SKM-1 (cell line): ENCODE measurements around the gene POLR2C.

Experiments used
- DNase-seq: peaks from one replicate; lab custom pipeline; 2025; ENCODE audit not compliant: unreplicated experiment; lab: John Stamatoyannopoulos, UW

Gene POLR2C

GRCh38 chr16:57500578-57501111 lies 38.2 kb downstream of the POLR2C start:
- DNase-seq, result no peak

GRCh38 chr16:57501492-57501891 lies 39.0 kb downstream of the POLR2C start:
- DNase-seq, result no peak

DNA sequence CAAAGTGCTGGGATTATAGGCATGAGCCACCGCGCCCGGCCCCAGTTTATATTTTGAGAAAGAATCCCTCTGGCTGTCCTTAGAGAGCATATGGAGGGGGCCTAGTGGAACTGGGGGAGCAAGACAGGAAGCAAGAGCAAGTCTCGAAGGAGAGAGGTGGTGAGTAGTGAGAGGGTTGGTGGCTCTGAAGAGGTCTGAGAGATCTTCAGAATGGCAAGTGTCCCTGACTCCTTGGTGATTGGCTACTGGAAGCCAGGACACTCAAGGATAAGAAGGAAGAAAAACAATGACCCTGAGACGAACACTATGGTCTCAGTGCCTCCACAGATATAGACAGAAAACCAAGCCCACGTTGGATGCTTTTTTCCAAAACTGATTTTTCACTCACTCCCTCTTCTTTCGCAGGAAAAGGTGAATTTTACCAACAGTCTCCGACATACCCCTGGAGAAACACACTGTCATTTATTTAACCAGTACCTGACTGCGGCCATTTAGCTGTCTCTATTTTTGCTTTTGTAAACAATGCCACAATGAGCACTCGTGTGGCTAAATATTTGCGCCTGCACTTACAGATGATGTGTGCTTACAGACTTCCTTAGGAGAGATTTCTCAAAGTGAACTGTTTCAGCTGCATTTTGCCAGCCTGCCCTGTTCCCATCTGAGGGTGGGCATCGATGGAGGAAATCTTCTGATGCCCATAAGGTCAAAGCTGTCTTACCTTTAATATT lies 39.7 kb downstream of the POLR2C start:
- DNase-seq, result no peak

- DNase-seq, result no peak
Observed at GRCh38 chr16:57503366-57503765, 40.9 kb downstream of the POLR2C start.

GRCh38 chr16:57504001-57504400 lies 41.5 kb downstream of the POLR2C start:
- no peak for DNase-seq

- DNase-seq, result no peak
Observed at GRCh38 chr16:57504491-57504890, 42.0 kb downstream of the POLR2C start.

DNA sequence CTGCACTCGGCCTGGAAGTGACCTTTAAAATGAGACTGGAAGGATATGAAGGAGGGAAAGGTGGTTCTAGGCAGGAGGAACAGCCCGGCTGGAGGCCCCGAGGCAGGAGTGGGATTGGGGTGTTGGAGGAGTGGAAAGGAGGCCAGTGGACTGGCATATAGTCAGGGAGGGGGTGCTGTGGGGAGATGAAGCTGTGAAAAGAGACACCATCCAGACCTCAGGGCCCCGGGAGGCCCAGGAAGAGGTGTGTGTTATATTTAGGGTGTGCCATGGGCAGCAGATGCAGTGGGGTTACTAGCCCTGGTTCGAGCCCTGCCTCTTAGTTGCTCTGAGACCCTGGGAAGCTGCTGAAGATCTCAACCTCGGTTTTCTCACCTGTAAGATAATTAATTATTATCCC lies 42.7 kb downstream of the POLR2C start:
- no peak for DNase-seq

DNA sequence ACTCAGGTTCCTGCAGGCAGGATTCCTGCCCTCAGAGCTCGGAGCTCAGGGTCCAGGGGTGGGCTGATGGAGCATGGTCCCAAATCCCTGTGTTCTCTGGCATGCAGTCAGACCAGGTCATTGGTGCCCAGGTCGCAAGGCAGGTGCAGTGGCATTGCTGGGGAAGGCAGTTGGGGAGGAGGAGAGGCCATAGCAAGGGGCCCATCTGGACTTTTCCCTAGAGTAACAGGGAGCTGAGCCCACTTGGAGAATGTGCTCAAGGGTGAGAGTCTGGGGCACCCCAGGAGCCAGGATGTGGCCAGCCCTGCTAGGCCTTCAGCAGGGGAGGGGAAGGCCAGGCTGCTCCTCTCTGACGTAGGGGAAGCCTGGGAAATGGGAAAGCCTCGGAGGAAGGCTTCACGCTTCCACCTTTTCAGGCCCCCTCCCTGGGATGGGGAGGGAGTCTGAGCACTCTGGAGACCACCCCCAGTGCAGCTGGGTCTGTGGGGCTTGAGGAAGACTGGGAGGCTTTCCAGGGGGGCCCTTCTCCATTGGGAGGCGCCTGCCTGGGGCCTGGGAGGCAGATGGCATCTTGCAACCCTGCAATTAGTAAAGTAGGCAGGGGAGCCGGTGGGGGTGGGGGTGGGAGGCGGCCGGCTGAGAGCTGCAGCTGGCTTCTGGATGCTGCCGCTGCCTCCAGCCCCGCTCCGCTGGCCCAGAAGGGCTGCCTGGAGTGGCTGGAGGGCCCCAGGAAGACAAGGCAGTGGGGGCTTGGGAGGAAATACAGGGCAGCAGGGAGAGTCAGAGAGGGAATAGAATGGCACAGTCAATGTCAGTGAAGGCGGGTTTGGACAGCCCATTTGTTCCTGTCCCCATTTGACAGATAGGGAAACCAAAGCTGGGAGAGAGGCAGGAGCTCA lies 44.9 kb downstream of the POLR2C start:
- no peak for DNase-seq

- DNase-seq, result no peak
Observed at GRCh38 chr16:57508035-57508425, 45.6 kb downstream of the POLR2C start.

DNA sequence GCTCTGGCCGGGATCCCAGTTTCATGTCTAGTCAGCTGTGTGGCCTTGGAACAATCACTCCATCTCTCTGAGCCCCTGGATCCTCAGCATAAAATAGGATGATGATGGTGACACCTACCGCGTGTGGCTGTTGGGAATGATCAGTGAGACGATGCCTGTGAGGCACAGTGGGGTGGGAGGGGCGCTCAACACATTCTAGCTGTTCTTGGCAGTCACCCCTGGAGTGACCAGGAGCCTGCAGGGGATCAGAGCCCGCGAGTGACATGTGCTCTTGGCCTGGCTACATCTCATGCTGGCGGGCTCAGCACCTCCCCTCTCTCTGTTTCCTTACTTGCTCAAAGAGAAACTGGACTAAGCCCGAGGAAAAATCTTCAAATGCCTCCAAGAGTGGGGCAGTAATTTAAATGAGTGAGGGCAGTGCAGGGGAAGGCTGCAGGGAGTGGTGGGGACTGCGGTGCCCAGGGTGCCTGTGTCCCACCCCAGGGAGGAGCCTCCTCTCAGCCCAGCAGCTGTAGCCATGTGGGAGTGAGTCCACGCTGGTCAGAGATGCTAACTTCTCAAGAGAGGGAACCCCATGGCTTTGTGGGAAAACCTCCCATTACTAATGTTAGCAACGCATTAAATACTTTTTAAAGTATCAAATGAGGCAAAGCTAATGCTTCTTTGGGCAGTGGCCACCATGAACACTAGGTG lies 46.9 kb downstream of the POLR2C start:
- no peak for DNase-seq

DNA sequence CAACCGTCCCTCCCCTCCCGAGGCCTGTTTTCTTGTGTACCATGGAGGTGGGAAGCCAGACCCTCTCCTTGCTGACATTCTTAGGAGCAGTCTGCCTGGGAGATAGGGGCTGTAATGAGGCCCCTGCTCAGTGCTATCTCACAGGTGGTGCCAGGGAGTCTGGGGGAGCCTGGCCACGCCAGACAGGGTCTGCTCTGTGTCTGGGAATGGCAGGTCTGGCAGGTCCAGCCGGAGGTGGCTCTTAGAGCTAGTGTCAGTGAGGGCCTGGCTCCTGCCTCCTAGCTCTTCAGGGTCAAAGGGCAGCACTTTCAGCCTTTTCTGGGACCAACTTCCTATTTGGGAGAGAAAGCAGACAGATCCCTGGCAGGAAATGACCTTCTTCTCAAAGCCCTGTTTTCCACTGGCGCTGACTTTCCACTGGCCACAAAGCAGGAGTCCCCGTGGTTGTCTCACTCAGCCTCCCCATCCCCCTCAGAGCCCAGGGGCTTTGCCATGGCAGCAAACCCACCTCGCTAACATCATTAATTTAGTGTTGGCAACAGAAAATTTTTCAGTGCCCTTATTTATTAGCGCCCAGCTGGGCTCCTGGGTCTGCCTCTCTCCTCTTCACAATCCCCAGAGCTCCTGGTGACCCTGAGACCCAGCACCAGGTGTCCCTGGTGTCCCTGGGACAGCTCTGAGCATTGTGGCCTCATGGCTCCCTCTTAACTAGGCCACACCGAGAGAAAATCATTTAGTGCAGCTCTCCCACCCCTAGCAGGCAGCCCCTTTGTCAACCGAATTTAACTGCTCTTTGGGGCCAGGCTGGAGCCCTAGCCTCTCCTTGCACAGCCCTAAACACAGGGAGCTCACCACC lies 47.8 kb downstream of the POLR2C start:
- DNase-seq, result no peak

- DNase-seq, result no peak
Observed at GRCh38 chr16:57512296-57513001, 50.0 kb downstream of the POLR2C start.

- no peak for DNase-seq
Observed at GRCh38 chr16:57513371-57514102, 51.1 kb downstream of the POLR2C start.

DNA sequence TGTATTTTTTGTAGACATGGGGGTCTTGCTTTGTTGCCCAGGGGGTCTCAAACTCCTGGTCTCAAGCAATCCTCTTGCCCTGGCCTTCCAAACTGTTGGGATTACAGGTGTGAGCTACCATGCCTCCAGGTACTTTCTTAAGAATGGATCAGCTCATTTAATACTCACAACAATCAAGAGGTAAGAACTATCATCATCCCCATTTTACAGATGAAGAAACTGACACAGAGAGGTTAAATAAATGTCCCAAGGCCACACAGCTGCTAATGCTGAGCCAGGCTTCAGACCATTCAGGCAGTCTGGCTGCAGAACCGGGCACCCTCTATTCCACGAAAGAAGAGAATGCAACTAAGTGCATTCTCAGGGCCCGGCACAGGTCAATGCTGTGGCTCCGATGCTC lies 51.9 kb downstream of the POLR2C start:
- no peak for DNase-seq

DNA sequence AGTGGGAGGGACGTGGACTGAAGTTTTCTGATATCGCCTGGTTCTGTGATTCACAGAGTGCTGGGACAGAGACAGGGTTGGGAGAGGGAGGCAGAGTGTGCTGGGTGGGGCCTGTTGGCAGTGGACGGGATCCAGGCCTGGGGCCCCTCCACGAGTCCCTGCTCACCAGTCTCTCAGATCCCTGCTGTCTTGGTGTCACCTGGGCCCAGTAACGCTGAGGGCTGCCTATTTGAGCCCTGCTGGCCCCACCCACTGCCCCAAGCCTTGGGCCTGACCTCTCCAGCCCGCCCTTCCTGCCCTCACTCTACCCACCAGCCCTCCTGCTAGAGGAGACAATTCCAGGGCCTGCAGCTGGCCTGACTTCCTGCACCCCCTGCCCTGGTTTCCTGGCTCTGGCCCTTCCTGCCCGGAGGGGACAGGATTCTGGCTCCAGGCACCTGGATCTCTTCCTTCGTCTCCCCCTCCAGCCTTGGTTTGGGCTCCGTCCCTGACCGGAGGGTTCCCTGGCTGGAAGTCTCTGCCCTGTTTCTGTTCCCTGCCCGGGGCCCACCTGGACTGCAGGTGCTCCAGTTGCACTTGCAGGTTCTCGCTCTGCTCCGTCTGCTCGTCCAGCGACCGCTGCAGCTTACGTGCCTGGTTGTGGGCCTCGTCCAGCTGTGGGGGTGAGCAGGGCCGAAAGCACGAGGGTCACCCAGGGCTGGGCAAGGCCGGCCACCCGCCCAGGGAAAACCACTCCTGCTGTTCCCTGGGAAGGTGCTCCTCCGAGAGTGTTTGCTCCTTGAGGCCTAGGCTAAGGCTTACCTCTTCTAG lies 52.5 kb downstream of the POLR2C start:
- no peak for DNase-seq

GRCh38 chr16:57516176-57516725 lies 53.8 kb downstream of the POLR2C start:
- DNase-seq, result no peak

DNA sequence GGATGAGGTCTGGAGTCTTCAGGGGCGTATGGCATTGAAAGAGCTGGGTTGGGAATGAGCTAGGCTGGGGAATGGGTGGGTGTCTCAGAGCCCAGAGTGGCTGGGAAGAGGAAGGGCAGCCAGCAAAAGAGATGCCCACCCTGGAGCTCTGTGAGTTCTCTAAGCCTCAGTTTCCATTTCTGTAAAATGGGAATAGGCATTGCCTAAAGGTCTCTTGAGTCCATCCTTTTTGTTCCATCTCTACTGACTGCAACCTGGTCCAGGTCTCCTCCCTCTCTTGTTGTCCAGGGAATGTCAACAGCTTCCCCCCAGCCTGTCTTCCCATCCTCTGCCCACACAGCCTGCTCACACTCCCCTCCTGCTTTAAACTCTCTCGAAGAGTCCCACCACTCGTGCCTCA lies 54.3 kb downstream of the POLR2C start:
- DNase-seq, result no peak
